AG09319 (cell line): Measurements from ENCODE around the gene EPN2.
"Not testable (repeated sequence)": the region's sequence is repeated elsewhere in the genome, so short reads cannot be mapped to it uniquely, and the experiment has no call there.

Source experiments
- DNase-seq: peaks from one replicate; pipeline ENCODE4 v3.0.0-alpha.2; 2010; ENCODE audit warnings: low read depth; ENCODE audit errors: extremely low read depth

The EPN2 gene

GRCh38 chr17:19237139-19237388 lies at the start of gene EPN2:
Gene EPN2 (plus strand): TSS chr17:19237366. CDS start chr17:19283120, 45,754 bp downstream.
- DNase-seq = peak; percentile 16

GRCh38 chr17:19187883-19188869 lies 49.0 kb upstream of the EPN2 start:
- DNase-seq = not testable (repeated sequence)

- not testable (repeated sequence) for DNase-seq
Observed at GRCh38 chr17:19188870-19189708, 48.1 kb upstream of the EPN2 start.

GRCh38 chr17:19189781-19190405 lies 47.3 kb upstream of the EPN2 start:
- not testable (repeated sequence) for DNase-seq

GRCh38 chr17:19196382-19197204 lies 40.6 kb upstream of the EPN2 start:
- not testable (repeated sequence) for DNase-seq

GRCh38 chr17:19202448-19202847 lies 34.7 kb upstream of the EPN2 start:
- not testable (repeated sequence) for DNase-seq

GRCh38 chr17:19203429-19203828 lies 33.7 kb upstream of the EPN2 start:
- DNase-seq = not testable (repeated sequence)

- DNase-seq = not testable (repeated sequence)
Observed at GRCh38 chr17:19215074-19215860, 21.9 kb upstream of the EPN2 start.

GRCh38 chr17:19216148-19216926 lies 20.8 kb upstream of the EPN2 start:
- DNase-seq = not testable (repeated sequence)

- not testable (repeated sequence) for DNase-seq
Observed at GRCh38 chr17:19218914-19219313, 18.3 kb upstream of the EPN2 start.

- DNase-seq = not testable (repeated sequence)
Observed at GRCh38 chr17:19219384-19219783, 17.8 kb upstream of the EPN2 start.

- not testable (repeated sequence) for DNase-seq
Observed at GRCh38 chr17:19220195-19220594, 17.0 kb upstream of the EPN2 start.

- not testable (repeated sequence) for DNase-seq
Observed at GRCh38 chr17:19226610-19227588, 10.3 kb upstream of the EPN2 start.

- DNase-seq = not testable (repeated sequence)
Observed at GRCh38 chr17:19234676-19235075, 2.5 kb upstream of the EPN2 start.

GRCh38 chr17:19236351-19237138 lies 621 bp upstream of the EPN2 start:
- not testable (repeated sequence) for DNase-seq
